Ammon's horn (tissue), 1 donor: Measurements from ENCODE around the gene MBOAT2.

Experiments used
- DNase-seq: peaks from one replicate; pipeline ENCODE4 v3.0.0-alpha.2; 2016; ENCODE audit warnings: low spot score

The MBOAT2 gene

GRCh38 chr2:9018109-9018508 is 14.6 kb upstream of the MBOAT2 start:
- DNase-seq = no peak

GRCh38 chr2:9017411-9017810 is 13.9 kb upstream of the MBOAT2 start:
- DNase-seq = no peak

GRCh38 chr2:9015998-9016397 is 12.5 kb upstream of the MBOAT2 start:
- DNase-seq = no peak

GRCh38 chr2:9013403-9013802 is 9.9 kb upstream of the MBOAT2 start:
- DNase-seq = no peak

GRCh38 chr2:9010866-9011265 is 7.4 kb upstream of the MBOAT2 start:
- DNase-seq = no peak

- peak; percentile 55 for DNase-seq
These were observed 5.6 kb upstream of the MBOAT2 start for GRCh38 chr2:9008951-9009664.

- no peak for DNase-seq
These were observed 2.9 kb upstream of the MBOAT2 start for GRCh38 chr2:9006368-9006767.

- no peak for DNase-seq
These were observed 1.1 kb upstream of the MBOAT2 start for GRCh38 chr2:9004338-9005204.

GRCh38 chr2:9003366-9003615 is 193 bp downstream of the MBOAT2 start:
- DNase-seq = no peak

GRCh38 chr2:9002637-9003365 is 683 bp downstream of the MBOAT2 start:
- DNase-seq = peak; percentile 47

GRCh38 chr2:9002313-9002636 is 1.2 kb downstream of the MBOAT2 start:
- no peak for DNase-seq

GRCh38 chr2:9001778-9002177 is 1.7 kb downstream of the MBOAT2 start:
- DNase-seq = no peak

- DNase-seq = peak; percentile 40
These were observed 2.3 kb downstream of the MBOAT2 start for GRCh38 chr2:9001229-9001628.

GRCh38 chr2:9000442-9000841 is 3.0 kb downstream of the MBOAT2 start:
- DNase-seq = no peak

- DNase-seq = no peak
These were observed 3.7 kb downstream of the MBOAT2 start for GRCh38 chr2:8999797-9000196.

GRCh38 chr2:8999102-8999446 is 4.4 kb downstream of the MBOAT2 start:
- DNase-seq = no peak

GRCh38 chr2:8998418-8999101 is 4.9 kb downstream of the MBOAT2 start:
- no peak for DNase-seq

GRCh38 chr2:8997631-8998030 is 5.9 kb downstream of the MBOAT2 start:
- DNase-seq = no peak

- no peak for DNase-seq
These were observed 6.4 kb downstream of the MBOAT2 start for GRCh38 chr2:8997108-8997507.

- DNase-seq = no peak
These were observed 7.5 kb downstream of the MBOAT2 start for GRCh38 chr2:8996006-8996405.

GRCh38 chr2:8994386-8994785 is 9.1 kb downstream of the MBOAT2 start:
- DNase-seq = no peak

- no peak for DNase-seq
These were observed 9.6 kb downstream of the MBOAT2 start for GRCh38 chr2:8993902-8994278.
